Measurements from ENCODE around the gene MRPL12.
"Not testable (repeated sequence)": the region's sequence is repeated elsewhere in the genome, so short reads cannot be mapped to it uniquely, and the experiment has no call there.

The MRPL12 gene

DNA sequence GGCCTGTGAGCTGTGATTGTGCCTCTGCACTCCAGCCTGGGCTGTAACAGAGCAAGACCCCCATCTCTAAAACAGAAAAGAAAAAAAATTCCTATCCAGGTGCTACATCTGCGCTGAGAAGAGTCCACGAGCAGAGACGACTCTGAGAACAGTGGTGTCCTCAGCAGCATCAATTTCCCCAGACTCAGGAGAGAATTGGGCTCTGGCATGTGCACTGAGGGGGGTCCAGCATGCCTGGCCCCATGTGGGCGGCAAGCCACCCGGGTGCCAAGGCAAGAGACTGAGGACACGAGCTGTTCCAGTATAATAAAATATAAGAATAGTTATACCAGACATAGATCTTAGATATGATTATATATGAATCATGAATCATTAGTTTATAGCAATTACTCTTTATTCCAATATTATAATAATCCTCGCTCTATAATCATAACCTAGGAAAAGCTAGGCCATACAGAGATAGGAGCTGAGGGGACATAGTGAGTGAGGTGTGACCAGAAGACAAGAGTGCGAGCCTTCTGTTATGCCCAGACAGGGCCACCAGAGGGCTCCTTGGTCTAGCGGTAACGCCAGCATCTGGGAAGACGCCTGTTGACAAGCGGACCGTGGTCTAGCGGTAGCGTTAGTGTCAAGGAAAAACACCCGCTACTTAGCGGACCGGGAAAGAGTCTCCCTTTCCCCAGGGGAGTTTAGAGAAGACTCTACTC is 27.5 kb upstream of the MRPL12 start:
- peaks cover 27% of the 10 kb centered on the region for H3K36me3 Mint-ChIP-seq (ENCODE audit: low read depth)
- not testable (repeated sequence) for H3K27me3 Mint-ChIP-seq (ENCODE audit: low read depth); H3K9me3 Mint-ChIP-seq; H3K4me1 Mint-ChIP-seq; H3K27ac Mint-ChIP-seq; H3K4me3 Mint-ChIP-seq
- TF ChIP-seq, protein P1, sequence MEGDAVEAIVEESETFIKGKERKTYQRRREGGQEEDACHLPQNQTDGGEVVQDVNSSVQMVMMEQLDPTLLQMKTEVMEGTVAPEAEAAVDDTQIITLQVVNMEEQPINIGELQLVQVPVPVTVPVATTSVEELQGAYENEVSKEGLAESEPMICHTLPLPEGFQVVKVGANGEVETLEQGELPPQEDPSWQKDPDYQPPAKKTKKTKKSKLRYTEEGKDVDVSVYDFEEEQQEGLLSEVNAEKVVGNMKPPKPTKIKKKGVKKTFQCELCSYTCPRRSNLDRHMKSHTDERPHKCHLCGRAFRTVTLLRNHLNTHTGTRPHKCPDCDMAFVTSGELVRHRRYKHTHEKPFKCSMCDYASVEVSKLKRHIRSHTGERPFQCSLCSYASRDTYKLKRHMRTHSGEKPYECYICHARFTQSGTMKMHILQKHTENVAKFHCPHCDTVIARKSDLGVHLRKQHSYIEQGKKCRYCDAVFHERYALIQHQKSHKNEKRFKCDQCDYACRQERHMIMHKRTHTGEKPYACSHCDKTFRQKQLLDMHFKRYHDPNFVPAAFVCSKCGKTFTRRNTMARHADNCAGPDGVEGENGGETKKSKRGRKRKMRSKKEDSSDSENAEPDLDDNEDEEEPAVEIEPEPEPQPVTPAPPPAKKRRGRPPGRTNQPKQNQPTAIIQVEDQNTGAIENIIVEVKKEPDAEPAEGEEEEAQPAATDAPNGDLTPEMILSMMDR (IDR thresholded peaks at IDR 0.05; ENCODE audit: unreplicated experiment in 3 of 3), result peak; percentile 63 to 69 (median 66)

DNA sequence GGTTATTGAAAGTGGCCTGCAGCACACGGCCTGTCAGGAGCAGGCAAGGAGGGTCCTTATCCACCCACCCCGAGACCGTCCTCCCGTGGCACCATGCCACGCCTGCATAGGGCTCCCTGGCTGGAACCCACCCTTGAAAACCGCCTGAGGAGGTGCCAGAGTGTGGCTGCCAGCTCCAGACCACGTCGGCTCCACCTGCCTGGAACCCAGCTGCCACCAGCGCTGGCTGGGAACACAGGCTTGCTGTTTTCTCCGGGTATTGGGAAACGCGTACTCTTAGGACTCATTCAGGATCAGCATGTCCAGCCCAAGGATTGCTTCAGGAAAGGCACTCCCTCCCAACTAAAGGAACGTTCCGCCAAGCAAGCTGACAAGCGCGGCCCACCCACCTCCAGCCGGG is 26.3 kb upstream of the MRPL12 start:
- H3K9me3 Mint-ChIP-seq, result no peaks in the 10 kb centered on the region
- peaks cover 27% of the 10 kb centered on the region for H3K36me3 Mint-ChIP-seq (ENCODE audit: low read depth)
- H3K27ac Mint-ChIP-seq, result no peak overlapping the region
- no peaks in the 10 kb centered on the region for H3K27me3 Mint-ChIP-seq (ENCODE audit: low read depth)
- TF ChIP-seq, protein P1 (IDR thresholded peaks at IDR 0.05; ENCODE audit: unreplicated experiment in 3 of 3), result no peak
- peaks cover 4% of the 10 kb centered on the region for H3K4me1 Mint-ChIP-seq
- no peak overlapping the region for H3K4me3 Mint-ChIP-seq

DNA sequence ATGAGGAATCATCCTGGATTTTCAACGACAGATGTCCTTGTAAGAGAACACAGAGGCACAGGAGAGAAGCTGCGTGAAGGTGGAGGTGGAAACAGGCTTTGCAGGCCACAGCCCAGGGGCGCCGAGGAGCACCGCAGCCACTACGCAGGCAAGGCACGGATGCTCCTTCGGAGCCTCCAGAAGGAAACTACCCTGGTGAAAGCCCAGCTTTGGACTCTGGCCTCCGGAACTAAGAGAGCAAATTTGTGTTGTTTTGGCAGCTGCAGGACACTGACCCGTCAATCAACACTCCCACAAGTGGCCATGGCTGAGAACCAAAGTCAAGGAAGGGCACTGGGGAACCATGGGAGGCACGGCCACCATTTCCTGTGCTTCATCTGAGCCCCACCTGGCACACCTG is 23.0 kb upstream of the MRPL12 start:
- no peaks in the 10 kb centered on the region for H3K27me3 Mint-ChIP-seq (ENCODE audit: low read depth)
- peaks cover 22% of the 10 kb centered on the region for H3K4me1 Mint-ChIP-seq
- no peaks in the 10 kb centered on the region for H3K9me3 Mint-ChIP-seq
- no peak overlapping the region for H3K27ac Mint-ChIP-seq
- H3K4me3 Mint-ChIP-seq, result peak overlapping the region; percentile 59 to 79 (median 77)
- TF ChIP-seq, protein P1 (IDR thresholded peaks at IDR 0.05; ENCODE audit: unreplicated experiment in 3 of 3), result no peak
- peaks cover 12% of the 10 kb centered on the region for H3K36me3 Mint-ChIP-seq (ENCODE audit: low read depth)

DNA sequence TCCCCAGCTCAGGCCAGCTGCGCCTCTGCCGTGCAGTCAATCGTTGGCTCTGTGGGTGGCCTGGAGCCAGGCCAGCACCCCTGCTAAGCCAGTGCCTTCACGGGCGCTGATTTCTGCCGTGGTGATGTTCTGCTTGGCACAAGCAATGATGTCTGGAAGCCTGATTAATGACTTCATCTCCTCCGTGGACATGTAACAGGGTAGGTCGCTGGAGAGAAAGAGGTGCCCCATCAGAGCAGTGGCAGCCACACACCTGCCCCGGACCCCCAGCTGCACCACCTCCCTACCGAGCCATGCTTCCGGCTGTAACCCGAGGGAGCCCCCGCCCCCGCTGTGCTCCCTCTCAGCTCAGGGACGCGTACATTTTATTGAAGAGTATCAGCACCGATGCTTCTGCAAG is 21.5 kb upstream of the MRPL12 start:
- no peak overlapping the region for H3K27ac Mint-ChIP-seq
- H3K4me3 Mint-ChIP-seq, result peak overlapping the region; percentile 78 to 92 (median 85)
- TF ChIP-seq, protein P1 (IDR thresholded peaks at IDR 0.05; ENCODE audit: unreplicated experiment in 3 of 3), result no peak
- H3K9me3 Mint-ChIP-seq, result no peaks in the 10 kb centered on the region
- no peaks in the 10 kb centered on the region for H3K27me3 Mint-ChIP-seq (ENCODE audit: low read depth)
- H3K4me1 Mint-ChIP-seq, result peaks cover 22% of the 10 kb centered on the region
- peaks cover 16% of the 10 kb centered on the region for H3K36me3 Mint-ChIP-seq (ENCODE audit: low read depth)

DNA sequence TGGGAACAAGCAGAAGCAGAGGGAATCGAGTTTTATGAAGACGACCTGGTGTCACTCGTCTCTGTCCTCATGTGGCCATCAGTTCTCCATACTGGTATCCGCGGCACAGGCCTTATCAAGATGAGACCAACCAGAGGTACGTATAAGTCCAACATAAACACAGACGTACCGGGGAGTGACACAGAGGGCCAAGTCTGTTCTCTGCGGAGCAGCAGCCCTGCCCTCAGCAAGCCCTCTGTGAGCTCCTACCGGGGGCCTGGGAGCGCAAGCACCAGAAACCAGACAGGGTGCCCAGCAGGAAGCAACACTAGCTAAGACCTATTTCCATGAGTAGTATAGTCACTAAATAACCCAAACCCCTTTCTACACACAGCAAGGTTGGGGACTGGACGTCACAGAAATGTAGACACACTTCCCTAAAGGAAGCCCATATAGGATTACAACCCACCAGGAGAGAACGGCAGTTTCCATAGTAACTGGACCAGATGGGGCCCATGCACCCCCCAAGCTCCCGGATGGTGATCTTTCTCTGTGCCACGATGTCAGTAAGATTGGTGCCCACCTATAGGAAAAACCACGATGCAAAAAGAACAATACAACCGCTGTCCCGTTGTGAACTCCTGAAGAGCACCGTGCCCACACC is 20.5 kb upstream of the MRPL12 start:
- Mint-ChIP-seq H3K9me3 (no peaks in the 10 kb centered on the region), H3K27me3 (ENCODE audit: low read depth) (no peaks in the 10 kb centered on the region), H3K27ac (peak overlapping the region; percentile 46 to 86 (median 81)), H3K4me3 (peak overlapping the region; percentile 85 to 93 (median 92)), H3K4me1 (peaks cover 22% of the 10 kb centered on the region), H3K36me3 (ENCODE audit: low read depth) (peaks cover 23% of the 10 kb centered on the region)
- TF ChIP-seq, protein P1 (IDR thresholded peaks at IDR 0.05; ENCODE audit: unreplicated experiment in 3 of 3), result no peak

DNA sequence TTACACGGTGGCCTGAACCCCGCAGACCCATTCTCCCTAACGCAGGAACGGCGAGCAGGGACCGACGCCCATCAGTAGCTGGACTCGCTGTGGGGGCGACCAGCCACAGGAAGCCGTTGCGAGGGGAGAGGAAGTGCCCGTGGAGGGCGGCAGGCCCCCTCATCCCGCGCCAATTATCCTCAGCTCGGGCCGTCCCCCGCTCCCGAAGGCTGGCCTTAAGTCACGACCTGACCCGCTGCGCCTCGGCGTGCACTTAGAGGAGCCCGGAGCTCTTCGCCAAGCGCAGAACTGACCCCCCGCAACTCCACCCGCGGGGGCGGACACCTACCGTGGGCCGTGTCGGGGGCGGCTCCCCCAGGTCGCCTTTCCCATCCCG is 20.0 kb upstream of the MRPL12 start:
- Mint-ChIP-seq H3K4me1 (peaks cover 22% of the 10 kb centered on the region), H3K27me3 (ENCODE audit: low read depth) (no peaks in the 10 kb centered on the region), H3K9me3 (no peaks in the 10 kb centered on the region), H3K27ac (peak overlapping the region; percentile 46 to 86 (median 81)), H3K4me3 (peak overlapping the region; percentile 85 to 93 (median 92)), H3K36me3 (ENCODE audit: low read depth) (peaks cover 23% of the 10 kb centered on the region)
- TF ChIP-seq, protein P1 (IDR thresholded peaks at IDR 0.05; ENCODE audit: unreplicated experiment in 3 of 3), result no peak

Data from nephron (organoid).